GM12864 (cell line): Measurements from ENCODE around the gene ARL13B.

Source experiments
- DNase-seq: peaks from one replicate; pipeline ENCODE4 v3.0.0-alpha.2; 2011; ENCODE audit warnings: low read depth
- H3K4me3 ChIP-seq: 2 replicates; pipeline ENCODE4 v1.5.1; 2011; ENCODE audit warnings: mild to moderate bottlenecking, low read depth, low read length, control low read depth
- TF ChIP-seq, protein P1 (sequence below): IDR thresholded peaks from 2 replicates; pipeline ENCODE4 v1.5.1; 2011; ENCODE audit warnings: low read depth, mild to moderate bottlenecking, moderate library complexity, low read length, control low read depth, inconsistent platforms; ENCODE audit errors: missing control alignments

Gene ARL13B

DNA sequence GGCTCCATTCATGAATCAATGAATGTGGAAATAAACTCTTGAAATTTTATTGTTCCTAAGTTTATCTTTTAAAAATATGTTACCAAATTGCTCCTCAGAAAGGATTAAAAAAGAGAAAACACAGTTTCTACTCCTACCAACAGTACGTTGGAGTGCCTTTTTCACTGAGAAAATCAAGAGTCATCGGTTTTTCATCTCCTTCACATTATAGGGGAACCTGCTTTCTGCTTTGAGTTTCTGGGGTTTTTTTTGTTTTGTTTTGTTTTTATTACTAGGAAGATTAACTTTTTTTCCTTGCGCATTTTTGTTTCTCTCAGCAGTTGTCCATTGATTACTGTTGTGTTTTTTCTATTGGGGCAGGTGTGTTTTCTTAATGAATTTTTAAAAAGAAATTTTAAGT lies 3.5 kb downstream of the ARL13B start:
- no peak for DNase-seq
- H3K4me3 ChIP-seq, result no peak overlapping the region
- TF ChIP-seq, protein P1, sequence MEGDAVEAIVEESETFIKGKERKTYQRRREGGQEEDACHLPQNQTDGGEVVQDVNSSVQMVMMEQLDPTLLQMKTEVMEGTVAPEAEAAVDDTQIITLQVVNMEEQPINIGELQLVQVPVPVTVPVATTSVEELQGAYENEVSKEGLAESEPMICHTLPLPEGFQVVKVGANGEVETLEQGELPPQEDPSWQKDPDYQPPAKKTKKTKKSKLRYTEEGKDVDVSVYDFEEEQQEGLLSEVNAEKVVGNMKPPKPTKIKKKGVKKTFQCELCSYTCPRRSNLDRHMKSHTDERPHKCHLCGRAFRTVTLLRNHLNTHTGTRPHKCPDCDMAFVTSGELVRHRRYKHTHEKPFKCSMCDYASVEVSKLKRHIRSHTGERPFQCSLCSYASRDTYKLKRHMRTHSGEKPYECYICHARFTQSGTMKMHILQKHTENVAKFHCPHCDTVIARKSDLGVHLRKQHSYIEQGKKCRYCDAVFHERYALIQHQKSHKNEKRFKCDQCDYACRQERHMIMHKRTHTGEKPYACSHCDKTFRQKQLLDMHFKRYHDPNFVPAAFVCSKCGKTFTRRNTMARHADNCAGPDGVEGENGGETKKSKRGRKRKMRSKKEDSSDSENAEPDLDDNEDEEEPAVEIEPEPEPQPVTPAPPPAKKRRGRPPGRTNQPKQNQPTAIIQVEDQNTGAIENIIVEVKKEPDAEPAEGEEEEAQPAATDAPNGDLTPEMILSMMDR, result no peak

DNA sequence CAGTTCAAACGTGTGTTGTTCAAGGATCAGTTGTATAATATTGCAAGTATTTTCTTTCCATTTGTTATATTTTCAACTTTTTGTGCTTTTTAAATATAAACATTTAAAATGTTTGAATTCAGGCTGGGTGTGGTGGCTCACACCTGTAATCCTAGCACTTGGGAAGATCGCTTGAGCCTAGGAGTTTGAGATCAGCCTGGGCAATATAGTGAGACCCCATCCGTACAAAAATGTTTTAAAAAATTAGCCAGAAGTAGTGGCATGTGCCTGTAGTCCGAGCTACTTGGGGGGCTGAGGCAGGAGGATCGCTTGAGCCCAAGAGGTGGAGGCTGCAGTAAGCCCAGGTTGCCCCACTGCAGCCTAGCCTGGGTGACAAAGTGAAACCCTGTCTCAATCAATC lies 4.7 kb downstream of the ARL13B start:
- TF ChIP-seq, protein P1, result no peak
- DNase-seq, result no peak
- no peak overlapping the region for H3K4me3 ChIP-seq

DNA sequence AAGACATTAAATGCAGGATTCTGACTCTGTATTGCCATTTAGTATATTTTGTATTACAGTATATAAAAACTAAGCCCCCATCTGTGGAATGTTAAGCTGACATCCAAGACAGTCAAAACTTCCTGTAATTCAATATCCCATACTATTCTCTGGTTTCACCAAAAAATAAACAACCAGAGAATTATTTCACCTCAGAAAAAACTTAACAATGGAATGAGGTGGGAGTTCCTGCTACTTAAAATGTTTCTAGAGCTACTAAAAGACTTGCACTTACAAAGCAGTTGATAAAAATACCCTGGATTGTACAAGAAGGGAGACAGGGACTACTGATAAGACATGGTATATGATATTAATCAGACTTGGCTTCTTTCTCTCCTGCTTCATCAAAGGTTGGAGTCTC lies 8.3 kb downstream of the ARL13B start:
- DNase-seq, result no peak
- H3K4me3 ChIP-seq, result no peak overlapping the region
- TF ChIP-seq, protein P1, result no peak

DNA sequence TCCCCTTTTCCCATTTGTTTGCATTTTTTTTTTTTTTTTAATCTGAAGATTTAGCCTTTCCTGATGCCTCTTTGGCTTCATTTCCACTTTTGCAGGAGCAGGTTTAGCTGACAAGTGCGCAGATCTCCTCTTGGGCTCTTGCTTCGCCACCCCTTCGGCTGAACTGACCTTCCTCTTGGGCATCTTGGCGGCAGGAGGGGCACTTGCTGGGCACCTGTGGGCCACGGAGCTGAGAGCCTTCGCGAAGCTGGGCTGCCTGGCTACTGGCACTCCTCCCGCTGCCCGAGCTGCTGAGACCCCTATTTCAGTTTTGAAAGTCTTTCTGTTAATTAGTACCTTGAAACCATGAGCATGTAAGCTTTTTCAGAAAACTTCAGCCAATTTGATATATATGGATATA lies 8.8 kb downstream of the ARL13B start:
- TF ChIP-seq, protein P1, result no peak

DNA sequence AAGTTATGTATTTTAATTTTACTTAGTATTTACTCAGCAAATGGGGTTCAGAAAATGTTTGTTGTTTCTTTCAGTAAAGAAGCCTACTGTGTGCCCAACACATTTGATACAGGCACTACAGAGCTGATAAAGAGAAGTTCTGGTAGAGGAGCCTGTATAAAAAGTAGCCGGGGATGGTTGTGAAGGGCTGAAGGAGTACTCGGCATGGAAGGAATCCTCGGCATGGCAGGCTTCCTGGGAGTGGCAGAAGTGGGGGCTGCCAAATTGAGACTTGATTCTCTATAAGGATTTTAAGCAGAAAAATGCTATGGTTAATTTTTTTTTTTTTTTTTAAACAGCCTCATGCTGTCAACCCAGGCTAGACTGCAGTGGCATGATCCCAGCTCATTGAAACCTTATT lies 9.3 kb downstream of the ARL13B start:
- DNase-seq, result no peak
- no peak overlapping the region for H3K4me3 ChIP-seq
- TF ChIP-seq, protein P1, result no peak

More for the DNA sequence above, 8.8 kb downstream of the ARL13B start:
- H3K4me3 ChIP-seq, result no peak overlapping the region
- no peak for DNase-seq

- H3K4me3 ChIP-seq, result no peak overlapping the region
- TF ChIP-seq, protein P1, result no peak
- DNase-seq, result no peak
Observed at GRCh38 chr3:93991631-93992030, 11.7 kb downstream of the ARL13B start.

DNA sequence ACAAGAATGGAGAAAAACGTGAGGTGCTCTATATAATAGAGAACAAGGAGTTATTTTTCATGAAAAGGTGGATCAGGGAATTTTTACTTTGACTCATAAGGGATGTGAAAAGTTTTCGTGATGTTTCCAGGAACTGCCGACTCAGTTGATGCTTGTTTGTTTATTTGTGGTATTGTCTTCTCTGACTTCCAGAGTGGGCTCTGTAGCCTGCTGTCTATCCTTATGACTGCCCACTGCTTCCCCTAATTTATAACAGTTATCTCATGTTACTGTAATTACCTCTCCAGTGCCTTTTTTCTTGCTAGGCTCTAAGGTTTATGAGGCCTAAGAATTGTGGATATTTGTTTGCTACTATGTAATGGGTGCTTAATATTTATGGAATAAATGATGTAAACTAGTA lies 12.3 kb downstream of the ARL13B start:
- TF ChIP-seq, protein P1, result no peak
- DNase-seq, result no peak

More for the DNA sequence above, 12.3 kb downstream of the ARL13B start:
- no peak overlapping the region for H3K4me3 ChIP-seq
